Renal cortical epithelial cell (primary cell): ENCODE measurements around the gene HAPSTR1. TPM values are rescaled to one million over a fixed set of nuclear protein-coding genes. Genes with fewer than 3 reads are reported as not detected.
"Not testable (repeated sequence)": the region's sequence is repeated elsewhere in the genome, so short reads cannot be mapped to it uniquely, and the experiment has no call there.

Source experiments
- DNase-seq: peaks from one replicate; pipeline ENCODE4 v3.0.0-alpha.2; 2011; ENCODE audit warnings: low read depth
- total RNA-seq: library from RNA; depleted of rRNA; stranded (reverse); fragments of >200 nt; gene quantifications from 2 replicates; pipeline ENCODE4 v1.2.3, GENCODE V29; 2014

HAPSTR1 gene, protein sequence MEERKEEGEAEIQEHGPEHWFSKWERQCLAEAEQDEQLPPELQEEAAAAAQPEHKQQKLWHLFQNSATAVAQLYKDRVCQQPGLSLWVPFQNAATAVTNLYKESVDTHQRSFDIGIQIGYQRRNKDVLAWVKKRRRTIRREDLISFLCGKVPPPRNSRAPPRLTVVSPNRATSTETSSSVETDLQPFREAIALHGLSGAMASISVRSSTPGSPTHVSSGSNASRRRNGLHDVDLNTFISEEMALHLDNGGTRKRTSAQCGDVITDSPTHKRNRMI
- 88.6 and 95.5 TPM in 2 replicates for total RNA-seq

DNA sequence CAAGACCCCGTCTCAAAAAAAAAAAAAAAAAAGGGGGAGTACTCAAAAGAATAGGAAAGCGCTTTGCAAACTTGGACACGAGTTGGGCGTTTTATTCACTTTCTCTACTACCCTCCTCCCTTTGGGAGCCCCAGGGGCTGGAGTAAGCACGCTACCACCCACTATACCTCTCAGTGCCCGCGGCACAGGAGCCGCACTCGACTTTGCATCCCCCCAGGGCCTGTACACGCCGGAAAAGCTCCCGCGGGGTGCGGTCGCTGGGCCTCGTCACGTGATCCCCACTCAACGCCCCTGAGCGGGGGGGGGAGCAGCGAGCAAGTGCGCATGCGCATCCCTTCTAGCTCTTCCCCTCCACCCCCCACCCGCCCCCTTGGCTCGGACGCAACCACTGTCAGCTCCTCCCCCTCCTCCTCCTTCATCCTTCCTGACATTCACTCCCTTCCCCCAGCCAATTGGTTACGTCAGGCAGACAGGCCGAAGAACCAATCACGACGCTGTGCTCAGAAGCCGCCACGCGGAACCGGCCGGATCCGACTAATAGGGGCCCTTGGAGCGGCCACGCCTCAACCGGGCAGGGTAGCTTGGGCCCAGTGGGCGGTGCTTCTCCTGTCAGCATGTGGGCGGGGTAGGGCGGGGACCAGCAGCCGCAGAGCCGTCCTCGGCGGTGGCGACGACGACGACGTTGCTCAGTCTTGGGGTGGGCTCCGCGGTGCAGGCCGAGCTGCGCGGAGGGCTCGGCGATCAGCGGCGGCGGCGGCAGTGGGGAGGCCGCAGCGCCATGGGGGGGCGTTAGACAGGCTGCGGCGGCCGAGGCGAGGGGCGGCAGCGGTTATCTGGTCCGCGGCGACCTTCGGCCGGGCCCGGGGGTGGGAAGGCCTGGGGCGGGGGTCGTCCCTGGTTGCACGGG, at the start of gene HAPSTR1:
TSS of gene HAPSTR1 (plus strand) at position 685 of the 907 bp plus-strand sequence. CDS start 401 bp downstream, outside the sequence.
- DNase-seq = peak; percentile 98

DNA sequence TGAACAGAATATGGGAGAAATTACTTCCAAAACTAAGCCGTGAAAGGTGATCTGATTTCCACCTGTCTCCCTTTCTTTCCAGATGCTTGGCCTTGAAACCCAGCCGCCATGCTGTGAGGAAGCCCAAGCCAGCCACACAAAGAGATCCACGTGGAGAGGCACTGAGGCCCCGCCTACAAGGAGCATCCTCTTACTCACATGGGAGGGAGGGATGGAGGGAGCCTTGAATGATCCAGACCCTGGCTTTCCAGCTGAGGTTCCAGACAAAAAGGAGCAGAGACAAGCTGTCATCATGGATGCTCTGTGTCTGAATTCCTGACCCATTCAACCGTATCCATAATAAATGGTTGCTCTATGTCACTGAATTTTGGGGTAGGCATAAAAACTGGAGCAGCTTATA, 48.9 kb upstream of the HAPSTR1 start:
- no peak for DNase-seq

DNA sequence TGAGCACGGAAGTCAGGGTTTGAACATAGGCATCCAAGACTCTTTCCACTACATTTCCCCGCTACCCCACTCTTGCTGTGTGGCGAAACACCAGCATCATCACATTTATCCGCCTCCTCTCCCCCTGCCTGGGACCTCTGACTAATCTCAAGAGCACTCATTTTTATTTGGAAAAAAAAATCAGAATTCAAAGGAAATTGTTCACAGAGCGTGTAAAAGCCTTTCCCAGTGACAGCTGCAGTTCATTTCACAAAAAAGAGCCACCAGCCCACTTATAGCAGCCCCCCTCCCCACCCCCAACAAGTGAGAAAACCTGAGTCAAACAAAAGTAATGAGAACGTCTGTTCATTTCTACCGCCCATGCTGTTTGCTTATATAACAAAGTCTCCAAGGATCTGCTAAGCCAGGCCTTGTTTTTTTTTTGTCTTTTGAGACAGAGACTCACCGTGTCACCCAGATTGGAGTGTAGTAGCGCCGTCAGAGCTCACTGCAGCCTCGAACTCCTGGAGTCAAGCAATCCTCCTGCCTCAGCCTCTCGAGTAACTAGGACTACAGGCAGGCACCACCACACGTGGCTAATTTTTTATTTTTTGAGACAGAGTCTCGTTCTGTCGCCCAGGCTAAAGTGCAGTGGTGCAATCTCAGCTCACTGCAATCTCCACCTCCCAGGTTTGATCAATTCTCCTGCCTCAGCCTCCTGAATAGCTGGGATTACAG, 48.3 kb upstream of the HAPSTR1 start:
- DNase-seq = no peak

DNA sequence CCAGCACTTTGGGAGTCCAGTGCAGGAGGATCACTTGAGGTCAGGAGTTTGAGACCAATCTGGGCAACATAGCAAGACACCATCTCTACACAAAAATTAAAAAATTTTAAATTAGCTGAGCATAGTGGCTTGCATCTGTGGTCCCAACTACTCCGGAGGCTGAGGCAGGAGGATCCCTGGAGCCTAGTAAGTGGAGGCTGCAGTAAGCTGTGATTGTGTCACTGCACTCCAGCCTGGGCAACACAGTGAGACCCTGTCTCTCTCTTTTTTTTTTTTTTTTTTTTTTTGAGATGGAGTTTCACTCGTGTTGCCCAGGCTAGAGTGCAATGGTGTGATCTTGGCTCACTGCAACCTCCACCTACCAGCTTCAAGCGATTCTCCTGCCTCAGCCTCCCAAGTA, 45.9 kb upstream of the HAPSTR1 start:
- not testable (repeated sequence) for DNase-seq

DNA sequence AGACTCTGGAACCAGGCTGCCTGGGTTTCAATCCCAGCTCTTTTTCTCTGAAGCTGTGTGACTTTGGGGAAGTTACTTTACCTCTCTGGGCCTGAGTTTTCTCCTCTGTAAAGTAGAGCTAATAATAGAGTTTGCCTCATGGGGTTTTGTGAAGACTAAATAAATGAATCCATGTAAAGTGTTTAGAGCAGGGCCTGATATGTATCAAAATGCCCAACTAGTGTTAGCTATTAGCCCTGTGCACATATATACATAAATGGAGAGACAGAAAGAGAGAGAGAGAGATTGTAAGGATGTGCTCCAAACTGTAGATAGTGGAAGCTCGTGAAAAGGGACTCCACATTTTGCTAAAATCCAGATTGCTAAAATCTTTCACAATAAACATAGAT, 44.8 kb upstream of the HAPSTR1 start:
- DNase-seq = no peak

DNA sequence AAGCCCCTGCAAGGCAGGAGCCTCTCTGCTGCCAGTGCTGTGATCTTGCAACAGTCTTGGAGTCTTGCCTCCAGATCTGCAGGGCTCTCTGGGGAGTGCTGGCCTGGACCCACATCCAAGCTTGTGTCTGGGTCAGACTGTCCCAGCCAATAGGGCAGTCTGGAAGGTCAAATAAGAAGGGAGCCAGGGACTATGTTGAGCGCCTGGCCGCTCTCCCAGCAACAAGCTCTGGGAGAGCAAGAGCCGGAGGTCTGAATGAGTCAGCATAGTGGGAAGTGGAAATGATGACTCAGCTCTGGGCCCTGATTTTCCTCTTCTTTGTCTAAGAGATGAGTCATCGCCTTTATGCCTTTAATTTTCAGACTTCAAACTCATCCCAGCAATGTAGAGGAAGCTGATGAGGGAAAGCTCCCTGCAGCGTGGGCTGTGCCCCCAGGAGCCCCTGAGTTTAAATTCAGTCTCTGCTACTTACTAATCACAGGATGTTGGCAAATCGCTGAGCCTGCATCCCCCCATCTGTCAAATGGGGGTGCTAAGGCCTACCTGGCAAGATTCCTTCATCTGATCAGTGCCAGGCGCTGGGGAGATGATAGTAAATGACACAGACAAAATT, 43.6 kb upstream of the HAPSTR1 start:
- DNase-seq = peak; percentile 99

DNA sequence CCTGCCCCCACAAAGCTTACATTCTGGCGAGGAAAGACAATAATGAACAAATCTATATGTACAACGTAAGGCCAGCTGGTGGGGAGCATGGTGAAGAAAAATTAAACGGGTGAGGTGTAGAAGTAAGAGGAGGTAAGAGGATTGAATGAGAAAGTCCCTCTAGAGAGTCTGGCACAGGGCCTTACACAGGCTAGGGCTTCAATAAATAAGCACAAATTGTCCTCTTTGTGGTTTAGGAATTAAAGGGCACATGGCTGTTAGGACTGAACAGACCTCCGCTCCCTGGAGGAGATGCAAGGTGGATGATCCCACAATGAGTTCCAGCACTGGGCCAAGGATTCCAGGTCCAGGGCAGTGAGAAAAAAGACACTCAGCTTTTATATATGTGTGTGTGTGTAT, 43.1 kb upstream of the HAPSTR1 start:
- peak; percentile 41 for DNase-seq

DNA sequence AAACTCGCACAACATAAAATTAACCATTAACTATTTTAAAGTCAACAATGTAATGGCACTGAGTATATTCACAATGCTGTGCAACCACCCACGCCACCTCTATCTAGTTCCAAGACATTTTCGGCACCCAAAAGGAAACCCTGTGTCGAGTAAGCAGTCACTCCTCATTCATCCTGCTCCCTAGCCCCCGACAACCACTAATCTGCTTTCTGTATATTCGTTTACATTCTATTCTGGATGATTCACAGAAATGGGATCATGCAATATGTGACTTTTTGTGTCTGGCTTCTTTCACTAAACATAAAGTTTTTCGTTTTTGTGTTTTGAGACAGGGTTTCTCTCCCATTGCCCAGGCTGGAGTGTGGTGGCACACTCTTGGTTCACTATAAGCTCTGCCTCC, 42.2 kb upstream of the HAPSTR1 start:
- DNase-seq = peak; percentile 62

DNA sequence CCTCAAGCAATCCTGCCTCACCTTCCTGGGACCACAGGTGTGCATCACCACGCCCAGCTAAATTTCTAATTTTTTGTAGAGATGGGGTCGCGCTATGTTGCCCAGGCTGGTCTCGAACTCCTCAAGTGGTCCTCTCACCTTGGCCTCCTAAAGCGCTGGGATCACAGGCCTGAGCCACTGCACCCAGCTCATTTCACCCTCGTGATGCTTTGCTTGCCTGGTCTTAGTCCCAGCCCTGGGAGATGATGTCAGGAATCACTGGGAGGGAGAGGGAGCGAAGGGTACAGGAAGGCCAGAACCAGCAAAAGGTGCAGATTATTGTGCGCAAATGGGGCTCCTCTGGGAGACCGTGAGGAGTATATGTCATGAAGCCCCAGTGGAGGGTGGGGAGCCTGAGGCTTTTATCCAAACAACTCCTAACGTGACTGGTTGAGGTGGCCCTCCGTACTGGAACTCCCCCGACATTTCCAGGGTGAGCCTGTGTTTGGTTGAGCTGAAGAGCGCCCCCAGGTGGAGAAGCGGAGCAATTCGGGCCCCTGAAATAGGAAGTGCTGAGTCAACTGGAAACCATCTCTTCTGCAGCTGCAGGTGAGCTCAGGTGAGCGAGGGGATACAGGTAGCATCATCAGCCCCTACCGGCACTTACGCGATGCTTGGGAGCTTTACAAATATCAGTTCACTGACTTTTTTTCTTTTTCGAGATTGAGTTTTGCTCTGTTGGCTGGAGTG, 41.2 kb upstream of the HAPSTR1 start:
- DNase-seq = no peak

DNA sequence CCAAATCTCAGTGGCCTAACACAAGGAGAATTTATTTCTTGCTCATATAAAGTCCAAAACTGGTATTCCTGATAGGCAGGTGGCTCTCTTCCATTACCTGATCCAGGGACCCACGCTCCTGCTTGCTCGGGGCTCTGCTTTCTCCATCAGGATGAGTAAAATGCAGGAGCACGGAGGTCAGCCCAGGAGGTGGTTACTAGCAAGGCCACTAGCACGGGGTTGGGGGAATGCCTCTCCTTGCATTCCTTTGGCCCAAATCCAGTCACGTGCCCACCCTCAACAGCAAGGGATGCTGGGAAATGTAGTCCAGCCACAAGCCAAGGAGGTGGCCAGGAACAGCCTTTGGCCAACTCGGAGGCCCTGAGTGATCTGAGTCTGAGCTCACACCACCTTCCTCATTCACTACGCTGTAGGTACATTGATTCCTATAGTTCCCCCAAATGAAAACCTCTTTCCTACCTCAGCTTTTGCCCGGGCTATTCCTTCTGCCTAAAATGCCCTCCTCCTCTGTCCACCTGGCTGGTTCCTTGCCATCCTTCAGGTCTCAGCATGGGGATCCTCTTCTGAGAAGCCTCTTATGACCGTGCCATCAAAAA, 38.3 kb upstream of the HAPSTR1 start:
- peak; percentile 75 for DNase-seq

DNA sequence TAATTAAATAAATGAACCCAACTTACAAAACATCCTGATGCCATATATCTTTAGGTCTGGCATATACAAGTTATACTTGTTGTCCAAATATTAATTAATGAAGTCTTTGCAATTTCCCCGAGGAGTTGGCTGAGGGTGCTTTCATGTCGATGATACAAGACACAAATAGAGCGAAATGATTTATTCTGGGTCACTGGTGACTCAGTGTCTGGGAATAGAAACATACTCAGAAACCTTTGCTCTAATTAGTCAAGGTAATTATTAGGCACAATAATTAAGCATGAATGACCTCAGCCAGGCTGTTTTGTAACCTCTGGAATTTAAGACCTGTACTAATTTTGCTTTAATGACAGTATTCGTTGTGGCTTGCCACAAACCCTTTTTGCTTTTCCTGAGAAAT, 37.0 kb upstream of the HAPSTR1 start:
- peak; percentile 64 for DNase-seq

DNA sequence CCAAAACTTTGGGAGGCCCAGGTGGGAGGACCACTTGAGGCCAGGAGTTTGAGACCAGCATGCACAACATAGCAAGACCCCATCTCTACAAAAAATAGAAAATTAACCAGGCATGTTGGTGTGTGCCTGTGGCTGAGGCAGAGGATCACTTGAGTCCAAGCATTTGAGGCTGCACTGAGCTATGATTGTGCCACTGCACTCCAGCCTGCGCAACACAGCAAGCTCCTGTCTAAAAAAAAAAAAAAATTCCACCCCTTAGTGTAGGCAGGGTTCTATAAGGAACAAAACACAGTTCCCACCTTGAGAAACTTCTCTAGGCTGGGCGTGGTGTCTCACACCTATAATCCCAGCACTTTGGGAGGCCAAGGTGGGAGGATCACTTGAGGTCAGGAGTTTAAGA, 36.3 kb upstream of the HAPSTR1 start:
- DNase-seq = no peak

DNA sequence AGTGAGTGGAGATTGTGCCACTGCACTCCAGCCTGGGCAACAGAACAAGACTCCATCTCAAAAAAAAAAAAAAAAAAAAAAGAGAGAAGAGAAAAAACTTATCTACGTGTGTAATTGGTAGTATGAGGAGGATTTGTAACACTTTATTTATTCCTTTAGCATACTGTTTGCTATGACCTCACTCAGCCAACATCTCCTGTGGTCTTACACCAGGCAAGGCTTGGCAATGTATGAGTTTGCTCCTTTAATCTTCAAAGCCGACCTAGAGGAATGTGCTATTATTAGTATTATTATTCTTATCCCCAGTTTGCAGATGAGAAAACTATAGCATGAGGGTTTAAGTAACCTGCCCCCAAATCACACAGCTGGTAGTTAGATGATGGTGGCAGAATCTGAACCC, 35.8 kb upstream of the HAPSTR1 start:
- DNase-seq = no peak

DNA sequence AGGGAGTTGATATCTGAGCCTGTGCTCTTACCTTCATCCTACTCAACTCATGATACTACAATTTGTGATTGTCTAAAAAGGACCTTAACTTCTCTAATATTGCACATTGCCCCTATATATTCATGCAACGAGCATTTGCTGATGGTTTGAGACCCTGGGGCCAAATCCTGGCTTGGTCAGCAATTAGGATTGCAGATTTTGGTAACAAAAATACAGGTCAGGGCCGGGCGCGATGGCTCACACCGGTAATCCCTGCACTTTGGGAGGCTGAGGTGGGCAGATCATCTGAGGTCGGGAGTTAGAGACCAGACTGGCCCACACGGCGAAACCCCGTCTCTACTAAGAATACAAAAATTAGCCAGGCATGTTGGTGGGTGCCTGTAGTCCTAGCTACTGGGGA, 35.4 kb upstream of the HAPSTR1 start:
- DNase-seq = no peak

DNA sequence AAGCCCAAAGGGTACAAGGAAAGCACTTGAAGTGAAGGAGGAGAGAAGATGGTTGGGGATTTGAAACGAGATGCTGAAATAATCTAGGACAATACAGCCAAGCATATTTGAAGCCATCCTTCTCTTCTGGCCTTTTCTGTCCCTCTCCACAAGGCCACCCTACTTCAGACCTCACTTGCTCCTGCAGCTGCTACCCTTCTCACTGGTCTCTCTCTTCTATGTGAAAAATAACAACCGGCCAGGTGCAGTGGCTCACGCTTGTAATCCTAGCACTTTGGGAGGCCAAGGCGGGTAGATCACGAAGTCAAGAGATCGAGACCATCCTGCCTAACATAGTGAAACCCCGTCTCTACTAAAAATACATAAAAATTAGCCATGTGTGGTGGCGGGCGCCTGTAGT, 33.2 kb upstream of the HAPSTR1 start:
- no peak for DNase-seq

DNA sequence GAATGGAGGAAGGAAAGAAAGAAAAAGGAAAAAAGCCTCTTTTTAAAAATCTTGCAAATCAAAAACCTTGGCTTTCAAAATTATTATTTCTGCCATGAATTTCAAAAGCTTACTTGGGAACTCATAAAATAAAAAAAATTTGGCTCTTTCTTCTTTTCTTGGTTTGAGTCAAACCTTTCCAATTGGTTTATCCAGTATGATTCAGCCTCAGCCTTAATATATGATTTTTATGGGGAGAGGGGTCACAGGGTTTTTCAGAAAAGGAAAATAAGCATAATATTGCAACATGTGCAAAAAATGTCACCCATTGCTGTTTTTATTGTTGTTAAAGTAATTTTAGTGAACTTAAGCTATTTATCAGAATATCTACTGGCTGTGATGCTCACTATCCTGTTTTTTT, 31.2 kb upstream of the HAPSTR1 start:
- DNase-seq = no peak

DNA sequence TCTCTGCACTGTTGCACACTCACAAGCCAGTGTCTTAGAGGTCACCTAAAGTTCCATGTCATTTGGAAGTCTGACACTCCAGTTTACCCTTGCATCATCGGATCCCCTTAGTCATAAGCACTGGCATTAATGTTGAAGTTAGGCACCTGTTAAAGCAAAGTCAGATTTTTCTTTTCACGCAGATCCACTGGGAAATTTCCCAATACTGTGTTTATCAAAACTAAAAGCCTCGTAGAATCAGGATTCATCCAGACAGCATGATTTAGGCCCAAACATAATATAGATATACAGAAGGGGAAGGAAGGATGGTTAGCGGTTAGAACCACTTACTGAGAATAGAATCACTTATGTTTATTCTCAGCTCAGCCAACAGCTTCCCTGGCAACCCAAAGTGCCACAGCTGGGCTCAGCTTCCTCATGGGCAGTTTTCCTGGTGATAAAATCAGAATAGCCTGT, 30.1 kb upstream of the HAPSTR1 start:
- DNase-seq = no peak

DNA sequence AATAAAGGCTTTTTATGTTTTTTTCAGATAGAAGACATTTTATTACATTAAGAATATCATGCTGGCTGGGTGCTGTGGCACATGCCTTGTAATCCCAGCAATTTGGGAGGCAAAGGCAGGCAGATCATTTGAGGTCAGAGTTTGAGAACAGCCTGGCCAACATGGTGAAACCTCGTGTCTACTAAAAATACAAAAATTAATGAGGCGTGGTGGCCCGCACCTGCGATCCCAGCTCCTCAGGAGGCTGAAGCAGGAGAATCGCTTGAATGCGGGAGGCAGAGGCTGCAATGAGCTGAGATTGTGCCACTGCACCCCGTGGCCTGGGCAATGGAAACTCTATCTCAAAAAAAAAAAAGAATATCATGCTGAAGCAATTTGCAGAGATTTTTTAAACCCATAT, 29.1 kb upstream of the HAPSTR1 start:
- DNase-seq = no peak

DNA sequence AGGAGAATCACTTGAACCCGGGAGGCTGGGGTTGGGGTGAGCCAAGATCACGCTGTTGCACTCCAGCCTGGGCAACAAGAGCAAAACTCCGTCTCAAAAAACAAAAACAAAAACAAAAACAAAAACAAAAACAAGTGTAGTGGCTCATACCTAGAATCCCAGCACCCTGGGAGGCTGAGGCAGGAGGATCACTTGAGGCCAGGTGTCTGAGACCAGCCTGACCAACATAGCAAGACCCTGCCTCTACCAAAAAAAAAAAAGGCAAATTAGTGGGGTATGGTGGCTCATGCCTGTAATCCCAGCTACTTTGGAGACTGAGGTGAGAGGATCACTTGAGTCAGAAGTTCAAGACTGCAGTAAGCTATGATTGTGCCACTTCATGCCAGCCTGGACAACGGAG, 26.4 kb upstream of the HAPSTR1 start:
- no peak for DNase-seq

DNA sequence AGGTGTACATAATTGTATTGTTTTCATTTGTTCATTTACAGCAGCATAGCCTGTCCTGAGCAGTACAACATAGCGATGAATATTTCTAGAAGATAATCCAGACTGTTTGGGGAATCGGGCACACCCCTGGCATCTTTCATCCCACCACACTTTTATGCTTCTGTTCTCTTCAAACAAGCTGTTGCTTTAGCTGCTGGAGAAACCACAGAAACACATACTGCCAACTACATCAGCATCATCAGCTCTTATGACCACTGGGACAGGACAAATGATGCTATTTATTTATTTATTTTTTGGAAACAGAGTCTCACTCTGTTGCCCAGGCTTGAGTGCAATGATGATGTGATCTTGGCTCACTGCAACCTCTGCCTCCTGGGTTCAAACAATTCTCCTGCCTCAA, 22.6 kb upstream of the HAPSTR1 start:
- DNase-seq = no peak

DNA sequence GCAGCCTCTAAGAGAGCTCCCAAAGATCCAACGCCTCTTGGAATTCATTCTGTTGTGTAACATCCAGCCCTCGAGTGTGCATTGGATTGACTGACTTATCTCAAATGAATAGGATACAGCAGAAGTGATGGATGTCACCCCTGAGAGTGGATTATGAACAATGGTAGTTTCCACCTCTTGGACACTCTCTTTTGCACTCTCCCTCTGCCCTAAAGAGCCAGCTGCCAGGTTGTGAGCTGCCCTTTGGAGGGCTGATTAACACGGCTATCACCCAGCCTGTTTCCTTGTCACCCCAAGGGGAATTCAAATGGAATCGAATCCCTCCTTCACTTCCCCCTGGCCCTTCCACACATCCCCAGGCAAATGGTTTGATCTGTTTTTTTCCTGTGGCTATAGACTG, 21.2 kb upstream of the HAPSTR1 start:
- no peak for DNase-seq
